HEK293 (cell line): ENCODE measurements around the gene DHRS11.

Experiments used
- CTCF ChIA-PET: fragments of 350-600 bp; formaldehyde crosslinking; extraction: SDS; loops from one replicate; lab custom pipeline; 2021; ENCODE audit warnings: antibody characterized with exemption; lab: Yijun Ruan, JAX
- POLR2A ChIA-PET: fragments of 300-600 bp; formaldehyde crosslinking; extraction: SDS; loops from one replicate; lab custom pipeline; 2020; ENCODE audit warnings: antibody characterized with exemption, inconsistent platforms; lab: Yijun Ruan, JAX
- H3K27ac ChIP-seq: fragments of 200-500 bp; sonication (Bioruptor generic); 2 replicates; pipeline ENCODE4 v1.5.1; 2014; ENCODE audit warnings: low read depth, low read length, control low read depth, inconsistent platforms; ENCODE audit errors: extremely low read depth
- H3K36me3 ChIP-seq, 2 experiments: fragments of 200-500 bp in 1 of 2; sonication (Bioruptor generic) in 1 of 2; 1 replicate in 1 of 2; 2 replicates in 1 of 2; pipeline ENCODE4 v1.5.1; 2014 to 2017; ENCODE audit warnings: inconsistent platforms in 2 of 2, low read length in 2 of 2; ENCODE audit not compliant: control insufficient read depth in 2 of 2, insufficient read depth in 1 of 2
- H3K4me1 ChIP-seq: fragments of 200-500 bp; sonication (Bioruptor generic); 2 replicates; pipeline ENCODE4 v1.5.1; 2014; ENCODE audit warnings: mild to moderate bottlenecking, low read length, inconsistent platforms; ENCODE audit not compliant: control insufficient read depth, insufficient read depth
- H3K4me3 ChIP-seq: 2 replicates; pipeline ENCODE4 v1.5.1; 2011; ENCODE audit warnings: low read depth, mild to moderate bottlenecking, control low read depth, low read length, moderate library complexity
- H3K9me3 ChIP-seq: fragments of 200-500 bp; sonication (Bioruptor generic); 2 replicates; pipeline ENCODE4 v1.5.1; 2014; ENCODE audit warnings: low read depth, low read length, inconsistent platforms; ENCODE audit not compliant: control insufficient read depth, insufficient read depth
- ELK4 ChIP-seq: IDR thresholded peaks from 2 replicates; pipeline ENCODE4 v1.6.1; 2011; ENCODE audit warnings: mild to moderate bottlenecking, low read depth, low read length, borderline replicate concordance
- OSR2 ChIP-seq: fragments of 450-650 bp; formaldehyde crosslinking; IDR thresholded peaks from 2 replicates; pipeline ENCODE4 v1.5.1; 2016; ENCODE audit warnings: missing biosample characterization, missing genetic modification characterization
- OVOL3 ChIP-seq: fragments of 450-650 bp; formaldehyde crosslinking; IDR thresholded peaks from 2 replicates; pipeline ENCODE4 v1.5.1; 2016; ENCODE audit warnings: missing biosample characterization, missing genetic modification characterization
- TRIM28 ChIP-seq: IDR thresholded peaks from 2 replicates; pipeline ENCODE4 v1.6.1; 2011; ENCODE audit warnings: low read length, control low read depth, borderline replicate concordance
- ZBTB1 ChIP-seq: fragments of 450-650 bp; formaldehyde crosslinking; IDR thresholded peaks from 2 replicates; pipeline ENCODE4 v1.5.1; 2016; ENCODE audit warnings: missing biosample characterization, missing genetic modification characterization
- ZBTB21 ChIP-seq: fragments of 450-650 bp; formaldehyde crosslinking; IDR thresholded peaks from 2 replicates; pipeline ENCODE4 v1.5.1; 2017; ENCODE audit warnings: missing biosample characterization, missing genetic modification characterization
- ZEB2 ChIP-seq: fragments of 450-650 bp; formaldehyde crosslinking; IDR thresholded peaks from 2 replicates; pipeline ENCODE4 v1.5.1; 2016; ENCODE audit warnings: missing biosample characterization, missing genetic modification characterization
- ZNF10 ChIP-seq: fragments of 450-650 bp; formaldehyde crosslinking; IDR thresholded peaks from 2 replicates; pipeline ENCODE4 v1.5.1; 2017; ENCODE audit warnings: missing biosample characterization, missing genetic modification characterization
- ZNF175 ChIP-seq: fragments of 450-650 bp; formaldehyde crosslinking; IDR thresholded peaks from 2 replicates; pipeline ENCODE4 v1.5.1; 2016; ENCODE audit warnings: missing biosample characterization, missing genetic modification characterization
- ZNF19 ChIP-seq: fragments of 450-650 bp; formaldehyde crosslinking; IDR thresholded peaks from 2 replicates; pipeline ENCODE4; 2016; ENCODE audit warnings: missing biosample characterization, missing genetic modification characterization, low read depth
- ZNF366 ChIP-seq: fragments of 450-650 bp; formaldehyde crosslinking; conservative IDR thresholded peaks from 2 replicates; pipeline ENCODE4 v1.5.1; 2016; ENCODE audit warnings: missing biosample characterization, missing genetic modification characterization
- ZNF521 ChIP-seq: fragments of 450-650 bp; formaldehyde crosslinking; IDR thresholded peaks from 2 replicates; pipeline ENCODE4 v1.5.1; 2017; ENCODE audit warnings: missing biosample characterization, mild to moderate bottlenecking, missing genetic modification characterization
- ZNF529 ChIP-seq: fragments of 450-650 bp; formaldehyde crosslinking; IDR thresholded peaks from 2 replicates; pipeline ENCODE4 v1.5.1; 2017; ENCODE audit warnings: missing genetic modification characterization, missing biosample characterization; ENCODE audit not compliant: insufficient replicate concordance
- ZNF549 ChIP-seq: fragments of 450-650 bp; IDR thresholded peaks from 2 replicates; pipeline ENCODE4 v1.5.1; 2018; ENCODE audit warnings: missing biosample characterization, missing genetic modification characterization, mild to moderate bottlenecking, inconsistent platforms, moderate library complexity
- ZNF707 ChIP-seq: fragments of 450-650 bp; formaldehyde crosslinking; IDR thresholded peaks from 2 replicates; pipeline ENCODE4 v1.5.1; 2016; ENCODE audit warnings: missing biosample characterization, missing genetic modification characterization
- ZNF747 ChIP-seq: fragments of 450-650 bp; formaldehyde crosslinking; IDR thresholded peaks from 2 replicates; pipeline ENCODE4 v1.5.1; 2016; ENCODE audit warnings: missing biosample characterization, missing genetic modification characterization
- ZNF768 ChIP-seq: fragments of 450-650 bp; formaldehyde crosslinking; IDR thresholded peaks from 2 replicates; pipeline ENCODE4 v1.5.1; 2018; ENCODE audit warnings: missing biosample characterization, mild to moderate bottlenecking, missing genetic modification characterization
- ZNF776 ChIP-seq: fragments of 450-650 bp; formaldehyde crosslinking; IDR thresholded peaks from 2 replicates; pipeline ENCODE4 v1.5.0; 2017; ENCODE audit warnings: missing biosample characterization, missing genetic modification characterization, borderline replicate concordance
- ZNF791 ChIP-seq: fragments of 450-650 bp; formaldehyde crosslinking; IDR thresholded peaks from 2 replicates; pipeline ENCODE4 v1.5.1; 2016; ENCODE audit warnings: missing biosample characterization, missing genetic modification characterization
- ZNF843 ChIP-seq: fragments of 450-650 bp; formaldehyde crosslinking; IDR thresholded peaks from 2 replicates; pipeline ENCODE4 v1.5.1; 2016; ENCODE audit warnings: missing biosample characterization, missing genetic modification characterization
- ZSCAN5A ChIP-seq: fragments of 450-650 bp; formaldehyde crosslinking; IDR thresholded peaks from 2 replicates; pipeline ENCODE4 v1.5.1; 2016; ENCODE audit warnings: missing biosample characterization, missing genetic modification characterization

The DHRS11 gene

GRCh38 chr17:36578671-36579070, 13.0 kb upstream of the DHRS11 start:
- Histone ChIP-seq H3K9me3 (no peaks in the 10 kb centered on the region), H3K4me1 (no peaks in the 10 kb centered on the region), H3K36me3 (peaks cover 66 to 87% of the 10 kb centered on the region in 2 experiments), H3K4me3 (no peak overlapping the region), H3K27ac (no peak overlapping the region)
- ChIA-PET CTCF (interaction anchor here (0.6 to 1.1 kb wide), 4 partner anchors 10 to 286 kb away, joined by 3 read pairs; no protein-coding TSS in a partner anchor), POLR2A (no interaction called here)
- no peak for TF ChIP-seq ZBTB1 (tag by site-specific recombination)

GRCh38 chr17:36583787-36584186, 7.9 kb upstream of the DHRS11 start:
- Histone ChIP-seq H3K4me3 (no peak overlapping the region), H3K9me3 (no peaks in the 10 kb centered on the region)
- POLR2A ChIA-PET, result no interaction called here
- TF ChIP-seq ZNF843 (no peak), OVOL3 (tag by site-specific recombination) (no peak), ZNF175 (tag by site-specific recombination) (no peak), ZNF768 (tag by site-specific recombination) (no peak), ELK4 (no peak), ZNF521 (tag by site-specific recombination) (no peak), ZBTB21 (tag by site-specific recombination) (no peak), ZNF19 (tag by site-specific recombination) (no peak), ZNF747 (tag by site-specific recombination) (no peak), TRIM28 (no peak), ZNF366 (tag by site-specific recombination) (no peak), OSR2 (tag by site-specific recombination) (no peak), ZSCAN5A (tag by site-specific recombination) (no peak), ZNF776 (tag by site-specific recombination) (no peak), ZNF707 (tag by site-specific recombination) (no peak), ZNF549 (no peak), ZNF529 (no peak), ZEB2 (tag by site-specific recombination) (no peak)
- TF ChIP-seq, all 188 proteins: peak for 0
- peaks cover 93 to 97% of the 10 kb centered on the region in 2 experiments for H3K36me3 ChIP-seq
- H3K4me1 ChIP-seq, result no peaks in the 10 kb centered on the region
- H3K27ac ChIP-seq, result no peak overlapping the region
- CTCF ChIA-PET, result interaction anchor here (0.6 to 0.7 kb wide), 4 partner anchors 10 to 622 kb away, joined by 3 to 4 read pairs (median 3); no protein-coding TSS in a partner anchor

DNA sequence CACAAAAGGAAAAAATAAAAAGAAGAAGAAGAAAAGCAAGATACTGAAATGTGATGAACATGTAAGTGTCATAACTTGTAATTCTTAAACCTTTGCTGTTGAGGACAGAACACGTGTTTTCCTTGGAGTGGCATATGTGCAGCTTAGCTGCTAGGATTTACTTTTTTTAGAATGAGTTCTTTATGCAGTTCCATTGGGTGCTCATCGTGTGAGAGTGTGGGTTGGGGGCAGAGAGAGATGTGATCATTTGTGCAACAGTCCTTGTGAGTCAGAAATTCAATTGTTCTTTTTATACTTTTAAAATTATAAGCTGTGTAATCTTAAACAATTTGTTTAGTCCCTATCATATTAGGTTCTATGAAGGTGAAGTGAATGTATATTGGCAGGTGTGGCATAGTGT, 5.5 kb upstream of the DHRS11 start:
- Histone ChIP-seq H3K9me3 (no peaks in the 10 kb centered on the region), H3K27ac (no peak overlapping the region), H3K36me3 (peaks cover 76 to 89% of the 10 kb centered on the region in 2 experiments), H3K4me1 (peaks cover 3% of the 10 kb centered on the region; the same call in 1 of the 2 replicates), H3K4me3 (no peak overlapping the region)
- POLR2A ChIA-PET, result interaction anchor here (0.8 kb wide), 1 partner anchor 9 kb away, joined by 3 read pairs; no protein-coding TSS in a partner anchor
- CTCF ChIA-PET, result interaction anchor here (0.5 to 1.5 kb wide), 3 partner anchors 17 to 950 kb away, joined by 3 to 6 read pairs (median 4); no protein-coding TSS in a partner anchor
- TF ChIP-seq ZNF366 (tag by site-specific recombination), result no peak
- no peak for TF ChIP-seq ZNF10 (tag by site-specific recombination)
- no peak for TF ChIP-seq ZNF791 (tag by site-specific recombination)
